Activated CD4-positive, alpha-beta T cell treated with anti-CD3 and anti-CD28 coated beads for 36 hours (primary cell): ENCODE results near the gene SMKR1. TPM values are rescaled to one million over a fixed set of nuclear protein-coding genes. Genes with fewer than 3 reads are reported as not detected.

ENCODE experiments used
- ATAC-seq: fragments of 200-7000 bp; cut with Tn5 transposase; one replicate; pipeline ENCODE4 v1.10.0; 2021; ENCODE audit warnings: mild to moderate bottlenecking, moderate library complexity
- CTCF ChIA-PET: fragments of 350-600 bp; sonication (Branson Sonifier 250); formaldehyde crosslinking; loops from one replicate; lab custom pipeline; 2021; ENCODE audit warnings: antibody characterized with exemption; lab: Charles Lee
- POLR2A ChIA-PET: fragments of 350-600 bp; sonication (Branson Sonifier 250); formaldehyde crosslinking; loops from one replicate; lab custom pipeline; 2021; ENCODE audit warnings: antibody characterized with exemption, inconsistent platforms; lab: Charles Lee
- DNase-seq: peaks from one replicate; pipeline ENCODE4 v3.0.0-alpha.2; 2020
- H3K27ac Mint-ChIP-seq: one replicate; pipeline ENCODE4 v1.8.0; 2021; ENCODE audit warnings: mixed read lengths
- H3K27me3 Mint-ChIP-seq: one replicate; pipeline ENCODE4 v1.8.0; 2021; ENCODE audit warnings: mixed read lengths
- H3K36me3 Mint-ChIP-seq: one replicate; pipeline ENCODE4 v1.8.0; 2021; ENCODE audit warnings: low read depth, mixed read lengths
- H3K4me1 Mint-ChIP-seq: one replicate; pipeline ENCODE4 v1.8.0; 2021; ENCODE audit warnings: mixed read lengths
- H3K4me3 Mint-ChIP-seq: one replicate; pipeline ENCODE4 v1.8.0; 2021; ENCODE audit warnings: mild to moderate bottlenecking, moderate library complexity, mixed read lengths
- H3K9me3 Mint-ChIP-seq: one replicate; pipeline ENCODE4 v1.8.0; 2021; ENCODE audit warnings: low read depth, mixed read lengths
- intact Hi-C, 2 experiments: fragments of 100-400 bp; cut with DNase I in 1 of 2; cut with micrococcal nuclease in 1 of 2; formaldehyde crosslinking; loops; one replicate each; pipeline versions ENCODE4 v1.14.2 to v1.15.1; 2022 to 2024; cut with DNase I, micrococcal nuclease
- total RNA-seq, 2 experiments: library from RNA; stranded (reverse); gene quantifications; one replicate each; pipeline ENCODE4 v1.2.3, GENCODE V29; 2021

SMKR1 gene
- 1 to 10 TPM; 2.3 to 2.7 TPM for total RNA-seq

- intact Hi-C loops = loop anchor here (1.0 to 10.0 kb wide), 8 partner anchors 29 to 447 kb away; partner anchors contain the start of genes NRF1 (in 2 of the 2) and STRIP2 (in 1 of the 2)
- Mint-ChIP-seq H3K27me3 (no peaks in the 10 kb centered on the region), H3K27ac (peak within 1 kb of the TSS; percentile 73), H3K9me3 (no peaks in the 10 kb centered on the region), H3K36me3 (no peaks in the 10 kb centered on the region), H3K4me1 (peaks cover 9% of the 10 kb centered on the region), H3K4me3 (peak within 1 kb of the TSS; percentile 71)
- ATAC-seq = peak; percentile 95
- ChIA-PET POLR2A (interaction anchor here (1.4 kb wide), 1 partner anchor 65 kb away, joined by 4 read pairs; no protein-coding TSS in a partner anchor), CTCF (interaction anchor here (0.6 kb wide), 1 partner anchor 15 kb away, joined by 3 read pairs; no protein-coding TSS in a partner anchor)
- DNase-seq = peak; percentile 91
These were observed at the start of gene SMKR1 for GRCh38 chr7:129501760-129502707. SMKR1 (plus strand) TSS chr7:129502531; CDS start chr7:129502825, 294 bp downstream.

GRCh38 chr7:129452589-129453231 lies 49.6 kb upstream of the SMKR1 start:
- Mint-ChIP-seq H3K4me3 (no peak overlapping the region), H3K36me3 (peaks cover 79% of the 10 kb centered on the region), H3K9me3 (peaks cover 4% of the 10 kb centered on the region), H3K4me1 (no peaks in the 10 kb centered on the region), H3K27me3 (no peaks in the 10 kb centered on the region), H3K27ac (no peak overlapping the region)
- intact Hi-C loops = no loop called here
- ChIA-PET CTCF (interaction anchor here (0.6 to 2.6 kb wide), 6 partner anchors 12 to 100 kb away, joined by 3 to 11 read pairs (median 4); no protein-coding TSS in a partner anchor), POLR2A (interaction anchor here (0.6 kb wide), 1 partner anchor 103 kb away, joined by 7 read pairs; no protein-coding TSS in a partner anchor)
- ATAC-seq (no peak), DNase-seq (no peak)

- Mint-ChIP-seq H3K4me3 (no peak overlapping the region), H3K4me1 (no peaks in the 10 kb centered on the region), H3K27me3 (no peaks in the 10 kb centered on the region), H3K9me3 (peaks cover 2% of the 10 kb centered on the region), H3K27ac (no peak overlapping the region), H3K36me3 (peaks cover 69% of the 10 kb centered on the region)
- POLR2A ChIA-PET = no interaction called here
- DNase-seq = no peak
- intact Hi-C loops = no loop called here
- CTCF ChIA-PET = interaction anchor here (0.8 to 2.6 kb wide), 3 partner anchors 13 to 86 kb away, joined by 3 to 11 read pairs (median 10); no protein-coding TSS in a partner anchor
- no peak for ATAC-seq
These were observed 48.7 kb upstream of the SMKR1 start for GRCh38 chr7:129453510-129454248.

GRCh38 chr7:129454249-129454551 lies 48.1 kb upstream of the SMKR1 start:
- Mint-ChIP-seq H3K27me3 (no peaks in the 10 kb centered on the region), H3K4me3 (no peak overlapping the region), H3K4me1 (no peaks in the 10 kb centered on the region), H3K36me3 (peaks cover 64% of the 10 kb centered on the region), H3K27ac (no peak overlapping the region), H3K9me3 (no peaks in the 10 kb centered on the region)
- DNase-seq (no peak), ATAC-seq (no peak)
- intact Hi-C loops = no loop called here
- ChIA-PET CTCF (interaction anchor here (0.8 to 2.6 kb wide), 2 partner anchors 14 to 20 kb away, joined by 3 to 10 read pairs; no protein-coding TSS in a partner anchor), POLR2A (no interaction called here)

- Mint-ChIP-seq H3K9me3 (no peaks in the 10 kb centered on the region), H3K4me3 (no peak overlapping the region), H3K36me3 (peaks cover 46% of the 10 kb centered on the region), H3K27ac (no peak overlapping the region), H3K27me3 (no peaks in the 10 kb centered on the region), H3K4me1 (no peaks in the 10 kb centered on the region)
- intact Hi-C loops = no loop called here
- ChIA-PET POLR2A (no interaction called here), CTCF (no interaction called here)
- DNase-seq (no peak), ATAC-seq (no peak)
These were observed 45.9 kb upstream of the SMKR1 start for GRCh38 chr7:129456421-129456820.

GRCh38 chr7:129457101-129457500 lies 45.2 kb upstream of the SMKR1 start:
- ChIA-PET POLR2A (no interaction called here), CTCF (no interaction called here)
- ATAC-seq (no peak), DNase-seq (no peak)
- peaks cover 40% of the 10 kb centered on the region for H3K36me3 Mint-ChIP-seq
- no peaks in the 10 kb centered on the region for H3K4me1 Mint-ChIP-seq
- H3K27ac Mint-ChIP-seq = no peak overlapping the region
- H3K9me3 Mint-ChIP-seq = no peaks in the 10 kb centered on the region
- no peak overlapping the region for H3K4me3 Mint-ChIP-seq
- no peaks in the 10 kb centered on the region for H3K27me3 Mint-ChIP-seq
- intact Hi-C loops = no loop called here

- no peak overlapping the region for H3K4me3 Mint-ChIP-seq
- no peaks in the 10 kb centered on the region for H3K4me1 Mint-ChIP-seq
- H3K36me3 Mint-ChIP-seq = peaks cover 32% of the 10 kb centered on the region
- no peaks in the 10 kb centered on the region for H3K27me3 Mint-ChIP-seq
- POLR2A ChIA-PET = no interaction called here
- ATAC-seq (no peak), DNase-seq (no peak)
- intact Hi-C loops = no loop called here
- CTCF ChIA-PET = interaction anchor here (0.8 kb wide), 1 partner anchor 11 kb away, joined by 3 read pairs; no protein-coding TSS in a partner anchor
- no peaks in the 10 kb centered on the region for H3K9me3 Mint-ChIP-seq
- no peak overlapping the region for H3K27ac Mint-ChIP-seq
These were observed 44.2 kb upstream of the SMKR1 start for GRCh38 chr7:129458171-129458570.

- H3K27me3 Mint-ChIP-seq = no peaks in the 10 kb centered on the region
- H3K27ac Mint-ChIP-seq = no peak overlapping the region
- ChIA-PET POLR2A (no interaction called here), CTCF (interaction anchor here (0.6 to 2.3 kb wide), 4 partner anchors 10 to 253 kb away, joined by 3 to 10 read pairs (median 6); no protein-coding TSS in a partner anchor)
- no peak overlapping the region for H3K4me3 Mint-ChIP-seq
- peaks cover 25% of the 10 kb centered on the region for H3K36me3 Mint-ChIP-seq
- H3K9me3 Mint-ChIP-seq = no peaks in the 10 kb centered on the region
- intact Hi-C loops = no loop called here
- no peak for DNase-seq
- no peaks in the 10 kb centered on the region for H3K4me1 Mint-ChIP-seq
- ATAC-seq = no peak
These were observed 40.5 kb upstream of the SMKR1 start for GRCh38 chr7:129461809-129462208.

- Mint-ChIP-seq H3K27me3 (no peaks in the 10 kb centered on the region), H3K27ac (no peak overlapping the region), H3K4me3 (no peak overlapping the region), H3K9me3 (no peaks in the 10 kb centered on the region), H3K4me1 (no peaks in the 10 kb centered on the region), H3K36me3 (peaks cover 29% of the 10 kb centered on the region)
- no peak for ATAC-seq
- POLR2A ChIA-PET = interaction anchor here (0.7 kb wide), 1 partner anchor 23 kb away, joined by 3 read pairs; no protein-coding TSS in a partner anchor
- no peak for DNase-seq
- CTCF ChIA-PET = interaction anchor here (0.6 to 2.3 kb wide), 5 partner anchors 9 to 395 kb away, joined by 3 to 10 read pairs (median 4); no protein-coding TSS in a partner anchor
- intact Hi-C loops = no loop called here
These were observed 39.9 kb upstream of the SMKR1 start for GRCh38 chr7:129462420-129462819.

- H3K4me3 Mint-ChIP-seq = no peak overlapping the region
- H3K4me1 Mint-ChIP-seq = no peaks in the 10 kb centered on the region
- ChIA-PET POLR2A (no interaction called here), CTCF (interaction anchor here (0.6 to 4.2 kb wide), 4 partner anchors 96 to 366 kb away, joined by 3 to 15 read pairs (median 3); no protein-coding TSS in a partner anchor)
- ATAC-seq (no peak), DNase-seq (no peak)
- H3K27ac Mint-ChIP-seq = no peak overlapping the region
- intact Hi-C loops = no loop called here
- H3K9me3 Mint-ChIP-seq = no peaks in the 10 kb centered on the region
- H3K36me3 Mint-ChIP-seq = peaks cover 42% of the 10 kb centered on the region
- no peaks in the 10 kb centered on the region for H3K27me3 Mint-ChIP-seq
These were observed 38.1 kb upstream of the SMKR1 start for GRCh38 chr7:129464194-129464593.
